HepG2 (cell line): ENCODE data around the gene AHCYL1. TPM values are rescaled to one million over a fixed set of nuclear protein-coding genes. Genes with fewer than 3 reads are reported as not detected.

ENCODE experiments used
- CHD4 ChIP-seq: fragments of 200-600 bp; sonication (generic); IDR thresholded peaks from 2 replicates; pipeline ENCODE4 v1.7.0; 2017; ENCODE audit warnings: mild to moderate bottlenecking, low read length, borderline replicate concordance
- GATAD2A ChIP-seq: IDR thresholded peaks from 2 replicates; pipeline ENCODE4 v1.6.1; 2016
- HIVEP1 ChIP-seq: sonication (generic); formaldehyde crosslinking; IDR thresholded peaks from 2 replicates; pipeline ENCODE4 v1.4.0; 2020; ENCODE audit warnings: mild to moderate bottlenecking, missing genetic modification reagents
- HNF4A ChIP-seq: sonication (generic); formaldehyde crosslinking; IDR thresholded peaks from 2 replicates; pipeline ENCODE4 v1.4.0; 2020; ENCODE audit warnings: missing genetic modification reagents
- MAFG ChIP-seq: sonication (generic); formaldehyde crosslinking; IDR thresholded peaks from 2 replicates; pipeline ENCODE4 v1.5.1; 2020; ENCODE audit warnings: mild to moderate bottlenecking, missing genetic modification reagents
- MED13 ChIP-seq: sonication (generic); formaldehyde crosslinking; IDR thresholded peaks from 2 replicates; pipeline ENCODE4 v1.5.0; 2020; ENCODE audit warnings: missing genetic modification reagents
- NBN ChIP-seq: fragments of 450-650 bp; conservative IDR thresholded peaks from 2 replicates; pipeline ENCODE4 v1.6.1; 2017
- PHF5A ChIP-seq: IDR thresholded peaks from one replicate; pipeline ENCODE4 v1.6.1; 2018; ENCODE audit warnings: low read depth, missing genetic modification reagents; ENCODE audit not compliant: unreplicated experiment
- STAG1 ChIP-seq: sonication (generic); formaldehyde crosslinking; IDR thresholded peaks from 2 replicates; pipeline ENCODE4 v1.4.0; 2020; ENCODE audit warnings: missing genetic modification reagents
- ZEB1 ChIP-seq: IDR thresholded peaks from 2 replicates; pipeline ENCODE4 v1.6.1; 2012; ENCODE audit warnings: mild to moderate bottlenecking, low read depth, inconsistent platforms; ENCODE audit not compliant: insufficient replicate concordance
- ZNF160 ChIP-seq: sonication (generic); formaldehyde crosslinking; IDR thresholded peaks from 2 replicates; pipeline ENCODE4 v1.8.0; 2022; ENCODE audit warnings: mild to moderate bottlenecking, inconsistent platforms, missing genetic modification reagents
- ZNF205 ChIP-seq: IDR thresholded peaks from 2 replicates; pipeline ENCODE4 v1.6.1; 2018; ENCODE audit warnings: missing biosample characterization, missing genetic modification reagents
- ZNF605 ChIP-seq: sonication (generic); formaldehyde crosslinking; IDR thresholded peaks from 2 replicates; pipeline ENCODE4 v1.8.0; 2022; ENCODE audit warnings: mild to moderate bottlenecking, missing genetic modification reagents
- polyA plus RNA-seq, 8 experiments: library from polyadenylated mRNA; depleted of rRNA in 3 of 8; stranded (reverse) in 7 of 8; unstranded in 1 of 8; fragments of >200 nt; fragmentation: Illumina TruSeq in 4 of 8; extraction: Trizol in 4 of 8; gene quantifications; 2 replicates each; pipeline versions ENCODE4 v1.2.1 to v1.2.3, GENCODE V29; 2011 to 2016; ENCODE audit warnings: low read depth in 4 of 8, missing spikeins in 1 of 8, mixed read lengths in 1 of 8; ENCODE audit not compliant: insufficient read depth in 1 of 8
- total RNA-seq, 5 experiments: library from RNA; depleted of rRNA; stranded (reverse); fragments of >200 nt; fragmentation: Illumina TruSeq; extraction: Trizol; gene quantifications; 2 replicates each; pipeline ENCODE4 v1.2.3, GENCODE V29; 2016; ENCODE audit warnings: low read depth in 1 of 5
- TF ChIP-seq, protein P1 (sequence below): sonication (generic); formaldehyde crosslinking; IDR thresholded peaks from 2 replicates; pipeline ENCODE4 v1.5.1; 2020; ENCODE audit warnings: missing genetic modification reagents, mild to moderate bottlenecking, borderline replicate concordance
- TF ChIP-seq, protein P2 (sequence below): sonication (generic); formaldehyde crosslinking; conservative IDR thresholded peaks from 2 replicates; pipeline ENCODE4 v1.4.0; 2020; ENCODE audit warnings: missing genetic modification reagents
- TF ChIP-seq, protein P3 (sequence below): IDR thresholded peaks from 2 replicates; pipeline ENCODE4 v1.6.1; 2012; ENCODE audit warnings: low read depth, low read length, improper control_type of control experiment
- TF ChIP-seq, protein P4 (sequence below): sonication (generic); formaldehyde crosslinking; IDR thresholded peaks from 2 replicates; pipeline ENCODE4 v1.9.0; 2021; ENCODE audit warnings: missing genetic modification reagents, borderline replicate concordance
- TF ChIP-seq, protein P5 (sequence below): sonication (generic); formaldehyde crosslinking; IDR thresholded peaks from 2 replicates; pipeline ENCODE4 v1.4.0; 2020; ENCODE audit warnings: mild to moderate bottlenecking, low read depth, missing genetic modification reagents
- TF ChIP-seq, protein P6 (sequence below): sonication (generic); formaldehyde crosslinking; conservative IDR thresholded peaks from 2 replicates; pipeline ENCODE4 v1.8.1; 2023; ENCODE audit warnings: missing genetic modification reagents

AHCYL1 gene
- total and polyA plus RNA-seq, 2 of the 13 experiments (the other 11 are each of a cell fraction or from before 2014, with no cell fraction given) = 40.9 to 76.3 TPM

DNA sequence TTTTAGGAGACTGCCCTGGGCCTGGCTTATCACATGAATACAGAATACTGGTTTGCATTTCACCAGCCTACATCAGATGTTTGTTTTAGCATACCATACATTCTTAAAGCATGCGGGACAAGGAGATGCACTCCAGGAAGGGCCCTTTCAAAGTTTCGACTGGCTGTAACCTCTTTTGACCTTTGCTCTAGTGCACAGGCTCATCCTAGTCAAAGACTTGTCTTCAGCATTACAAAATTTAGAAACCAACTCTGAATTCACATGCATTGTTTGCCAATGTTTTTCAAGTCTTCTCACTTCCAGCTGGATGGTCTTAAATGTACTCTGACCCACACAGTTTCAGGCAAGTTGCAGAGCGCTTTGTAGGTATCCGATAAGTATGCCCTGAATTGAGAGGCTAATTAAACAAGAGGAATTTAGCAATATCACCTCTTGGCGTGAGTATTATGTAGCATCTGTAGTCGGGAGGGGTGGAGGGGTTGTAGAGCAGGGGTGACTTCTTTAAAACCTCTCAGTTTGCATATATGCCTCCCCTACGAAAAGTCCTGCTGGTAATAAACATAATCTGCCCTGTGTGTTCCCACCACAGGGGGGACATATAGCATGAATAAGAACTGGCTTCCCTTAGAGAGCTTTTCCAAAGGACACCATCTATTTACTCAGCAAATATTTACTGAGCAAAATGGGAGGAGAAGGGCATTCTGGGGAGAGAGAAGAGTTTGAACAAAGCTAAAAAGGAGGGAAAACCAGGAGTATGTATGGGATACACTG is 24.4 kb upstream of the AHCYL1 start (continued):
- TF ChIP-seq ZNF205 (CRISPR knock-in tag) = 0 out of 2 replicates have a peak, but pooled peaks have one; percentile 9
- TF ChIP-seq MAFG = no peak
- TF ChIP-seq, protein P1, sequence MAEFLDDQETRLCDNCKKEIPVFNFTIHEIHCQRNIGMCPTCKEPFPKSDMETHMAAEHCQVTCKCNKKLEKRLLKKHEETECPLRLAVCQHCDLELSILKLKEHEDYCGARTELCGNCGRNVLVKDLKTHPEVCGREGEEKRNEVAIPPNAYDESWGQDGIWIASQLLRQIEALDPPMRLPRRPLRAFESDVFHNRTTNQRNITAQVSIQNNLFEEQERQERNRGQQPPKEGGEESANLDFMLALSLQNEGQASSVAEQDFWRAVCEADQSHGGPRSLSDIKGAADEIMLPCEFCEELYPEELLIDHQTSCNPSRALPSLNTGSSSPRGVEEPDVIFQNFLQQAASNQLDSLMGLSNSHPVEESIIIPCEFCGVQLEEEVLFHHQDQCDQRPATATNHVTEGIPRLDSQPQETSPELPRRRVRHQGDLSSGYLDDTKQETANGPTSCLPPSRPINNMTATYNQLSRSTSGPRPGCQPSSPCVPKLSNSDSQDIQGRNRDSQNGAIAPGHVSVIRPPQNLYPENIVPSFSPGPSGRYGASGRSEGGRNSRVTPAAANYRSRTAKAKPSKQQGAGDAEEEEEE (CRISPR knock-in tag) = no peak
- 0 out of 2 replicates have a peak, but pooled peaks have one; percentile 43 for TF ChIP-seq MED13 (CRISPR knock-in tag)
- peak; percentile 73 for TF ChIP-seq GATAD2A
- TF ChIP-seq HNF4A = peak; percentile 83
- TF ChIP-seq PHF5A = no peak
- no peak for TF ChIP-seq ZNF160 (CRISPR knock-in tag)
- TF ChIP-seq, protein P2, sequence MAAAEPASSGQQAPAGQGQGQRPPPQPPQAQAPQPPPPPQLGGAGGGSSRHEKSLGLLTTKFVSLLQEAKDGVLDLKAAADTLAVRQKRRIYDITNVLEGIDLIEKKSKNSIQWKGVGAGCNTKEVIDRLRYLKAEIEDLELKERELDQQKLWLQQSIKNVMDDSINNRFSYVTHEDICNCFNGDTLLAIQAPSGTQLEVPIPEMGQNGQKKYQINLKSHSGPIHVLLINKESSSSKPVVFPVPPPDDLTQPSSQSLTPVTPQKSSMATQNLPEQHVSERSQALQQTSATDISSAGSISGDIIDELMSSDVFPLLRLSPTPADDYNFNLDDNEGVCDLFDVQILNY = no peak
- TF ChIP-seq NBN = no peak
- TF ChIP-seq, protein P3, sequence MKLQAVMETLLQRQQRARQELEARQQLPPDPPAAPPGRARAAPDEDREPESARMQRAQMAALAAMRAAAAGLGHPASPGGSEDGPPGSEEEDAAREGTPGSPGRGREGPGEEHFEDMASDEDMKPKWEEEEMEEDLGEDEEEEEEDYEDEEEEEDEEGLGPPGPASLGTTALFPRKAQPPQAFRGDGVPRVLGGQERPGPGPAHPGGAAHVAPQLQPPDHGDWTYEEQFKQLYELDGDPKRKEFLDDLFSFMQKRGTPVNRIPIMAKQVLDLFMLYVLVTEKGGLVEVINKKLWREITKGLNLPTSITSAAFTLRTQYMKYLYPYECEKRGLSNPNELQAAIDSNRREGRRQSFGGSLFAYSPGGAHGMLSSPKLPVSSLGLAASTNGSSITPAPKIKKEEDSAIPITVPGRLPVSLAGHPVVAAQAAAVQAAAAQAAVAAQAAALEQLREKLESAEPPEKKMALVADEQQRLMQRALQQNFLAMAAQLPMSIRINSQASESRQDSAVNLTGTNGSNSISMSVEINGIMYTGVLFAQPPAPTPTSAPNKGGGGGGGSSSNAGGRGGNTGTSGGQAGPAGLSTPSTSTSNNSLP = peak; percentile 62; the same call in 1 of the 2 replicates
- no peak for TF ChIP-seq ZNF605 (CRISPR knock-in tag)
- TF ChIP-seq, protein P4, sequence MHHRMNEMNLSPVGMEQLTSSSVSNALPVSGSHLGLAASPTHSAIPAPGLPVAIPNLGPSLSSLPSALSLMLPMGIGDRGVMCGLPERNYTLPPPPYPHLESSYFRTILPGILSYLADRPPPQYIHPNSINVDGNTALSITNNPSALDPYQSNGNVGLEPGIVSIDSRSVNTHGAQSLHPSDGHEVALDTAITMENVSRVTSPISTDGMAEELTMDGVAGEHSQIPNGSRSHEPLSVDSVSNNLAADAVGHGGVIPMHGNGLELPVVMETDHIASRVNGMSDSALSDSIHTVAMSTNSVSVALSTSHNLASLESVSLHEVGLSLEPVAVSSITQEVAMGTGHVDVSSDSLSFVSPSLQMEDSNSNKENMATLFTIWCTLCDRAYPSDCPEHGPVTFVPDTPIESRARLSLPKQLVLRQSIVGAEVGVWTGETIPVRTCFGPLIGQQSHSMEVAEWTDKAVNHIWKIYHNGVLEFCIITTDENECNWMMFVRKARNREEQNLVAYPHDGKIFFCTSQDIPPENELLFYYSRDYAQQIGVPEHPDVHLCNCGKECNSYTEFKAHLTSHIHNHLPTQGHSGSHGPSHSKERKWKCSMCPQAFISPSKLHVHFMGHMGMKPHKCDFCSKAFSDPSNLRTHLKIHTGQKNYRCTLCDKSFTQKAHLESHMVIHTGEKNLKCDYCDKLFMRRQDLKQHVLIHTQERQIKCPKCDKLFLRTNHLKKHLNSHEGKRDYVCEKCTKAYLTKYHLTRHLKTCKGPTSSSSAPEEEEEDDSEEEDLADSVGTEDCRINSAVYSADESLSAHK = no peak
- peak; percentile 30 for TF ChIP-seq STAG1
- TF ChIP-seq HIVEP1 (CRISPR knock-in tag) = no peak
- TF ChIP-seq, protein P5, sequence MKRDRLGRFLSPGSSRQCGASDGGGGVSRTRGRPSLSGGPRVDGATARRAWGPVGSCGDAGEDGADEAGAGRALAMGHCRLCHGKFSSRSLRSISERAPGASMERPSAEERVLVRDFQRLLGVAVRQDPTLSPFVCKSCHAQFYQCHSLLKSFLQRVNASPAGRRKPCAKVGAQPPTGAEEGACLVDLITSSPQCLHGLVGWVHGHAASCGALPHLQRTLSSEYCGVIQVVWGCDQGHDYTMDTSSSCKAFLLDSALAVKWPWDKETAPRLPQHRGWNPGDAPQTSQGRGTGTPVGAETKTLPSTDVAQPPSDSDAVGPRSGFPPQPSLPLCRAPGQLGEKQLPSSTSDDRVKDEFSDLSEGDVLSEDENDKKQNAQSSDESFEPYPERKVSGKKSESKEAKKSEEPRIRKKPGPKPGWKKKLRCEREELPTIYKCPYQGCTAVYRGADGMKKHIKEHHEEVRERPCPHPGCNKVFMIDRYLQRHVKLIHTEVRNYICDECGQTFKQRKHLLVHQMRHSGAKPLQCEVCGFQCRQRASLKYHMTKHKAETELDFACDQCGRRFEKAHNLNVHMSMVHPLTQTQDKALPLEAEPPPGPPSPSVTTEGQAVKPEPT (CRISPR knock-in tag) = 0 out of 2 replicates have a peak, but pooled peaks have one; percentile 51
- TF ChIP-seq CHD4 = peak; percentile 92; the same call in 1 of the 2 replicates
- peak; percentile 82 for TF ChIP-seq ZEB1
- TF ChIP-seq, protein P6, sequence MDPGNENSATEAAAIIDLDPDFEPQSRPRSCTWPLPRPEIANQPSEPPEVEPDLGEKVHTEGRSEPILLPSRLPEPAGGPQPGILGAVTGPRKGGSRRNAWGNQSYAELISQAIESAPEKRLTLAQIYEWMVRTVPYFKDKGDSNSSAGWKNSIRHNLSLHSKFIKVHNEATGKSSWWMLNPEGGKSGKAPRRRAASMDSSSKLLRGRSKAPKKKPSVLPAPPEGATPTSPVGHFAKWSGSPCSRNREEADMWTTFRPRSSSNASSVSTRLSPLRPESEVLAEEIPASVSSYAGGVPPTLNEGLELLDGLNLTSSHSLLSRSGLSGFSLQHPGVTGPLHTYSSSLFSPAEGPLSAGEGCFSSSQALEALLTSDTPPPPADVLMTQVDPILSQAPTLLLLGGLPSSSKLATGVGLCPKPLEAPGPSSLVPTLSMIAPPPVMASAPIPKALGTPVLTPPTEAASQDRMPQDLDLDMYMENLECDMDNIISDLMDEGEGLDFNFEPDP (CRISPR knock-in tag) = no peak
